HL-60/S4 treated with phorbol 12-myristate 13-acetate at 8.2 ng/mL for 4 days and 3 days (cell line): ENCODE data around the gene IGF2BP2.

Experiments used
- in situ Hi-C: fragments of 300-500 bp; cut with MboI; formaldehyde crosslinking; loops from 2 replicates; pipeline ENCODE4 v1.15.0; 2022; ENCODE audit warnings: low sequenced_read_pairs

The IGF2BP2 gene

DNA sequence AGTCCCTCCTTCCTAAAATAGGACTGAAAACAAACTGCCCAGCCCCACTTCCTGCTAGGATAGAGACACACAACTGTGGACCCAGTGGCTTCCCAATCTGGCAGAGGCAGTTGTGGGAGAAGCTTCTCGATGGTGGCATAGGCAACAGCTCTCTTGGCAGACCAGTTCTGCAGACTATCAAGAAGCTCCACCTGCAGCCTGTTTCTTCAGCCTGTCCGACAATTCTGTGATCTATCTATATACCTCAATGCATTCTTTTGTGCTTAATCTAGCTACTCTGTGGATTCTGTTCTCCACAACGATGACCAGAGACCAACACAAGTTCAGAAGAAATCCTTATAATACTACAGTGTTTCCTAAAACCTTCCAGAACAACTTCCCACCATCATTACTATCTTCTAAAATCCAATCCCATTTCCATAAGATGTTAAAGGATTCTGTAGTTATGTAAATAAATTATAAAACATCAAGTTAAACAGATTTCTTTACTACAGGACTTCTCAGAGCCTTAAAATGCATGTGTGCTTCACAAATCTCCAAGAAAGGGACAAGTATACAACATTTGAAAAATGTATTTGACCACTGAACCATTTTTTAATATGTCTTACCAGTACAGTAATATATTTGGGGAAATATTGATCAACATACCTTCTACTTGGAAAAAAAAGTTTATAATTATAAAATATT, 57.7 kb downstream of the IGF2BP2 start:
- in situ Hi-C loops = no loop called here

GRCh38 chr3:185766329-185767001, 58.4 kb downstream of the IGF2BP2 start:
- in situ Hi-C loops = no loop called here

- in situ Hi-C loops = no loop called here
These were observed 59.9 kb downstream of the IGF2BP2 start for GRCh38 chr3:185764980-185765370.

DNA sequence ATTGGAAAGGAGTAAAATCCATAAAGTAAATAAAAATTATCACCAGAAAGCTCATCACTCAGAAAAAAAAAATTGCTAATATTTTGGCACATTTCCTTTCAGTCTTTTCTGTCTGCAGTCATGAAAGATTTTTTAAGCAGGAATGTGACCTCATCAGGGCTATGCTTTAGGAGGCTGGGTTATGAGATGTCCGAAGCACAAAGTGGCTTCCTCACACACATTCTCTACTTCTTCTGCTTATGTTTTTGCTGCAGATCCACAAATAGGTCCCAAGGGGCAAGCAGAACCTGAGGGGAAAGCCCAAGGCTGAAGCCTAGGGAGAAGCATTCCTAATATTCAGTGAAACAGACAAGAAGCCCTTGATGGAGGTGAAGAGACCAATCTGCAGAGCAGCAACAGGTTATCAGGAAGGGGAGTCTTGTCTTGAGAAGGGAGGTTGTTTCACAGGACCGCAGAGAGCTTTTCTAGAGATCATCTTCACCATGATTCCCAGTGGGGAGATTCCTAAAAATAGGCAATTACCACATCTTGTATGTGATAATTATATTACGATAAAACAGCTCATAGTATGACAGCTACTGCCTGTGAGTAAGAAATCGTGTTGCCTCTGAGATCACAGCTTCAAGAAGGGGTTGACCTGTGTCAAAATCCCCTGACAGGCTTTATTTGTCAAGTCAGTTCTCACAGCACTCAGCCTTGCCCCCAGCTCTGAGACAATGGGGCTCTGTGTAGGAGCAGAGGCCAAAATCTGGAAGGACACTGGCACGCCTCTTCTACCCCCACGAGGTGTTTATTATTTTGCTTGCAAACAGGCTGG, 60.5 kb downstream of the IGF2BP2 start:
- in situ Hi-C loops = no loop called here

DNA sequence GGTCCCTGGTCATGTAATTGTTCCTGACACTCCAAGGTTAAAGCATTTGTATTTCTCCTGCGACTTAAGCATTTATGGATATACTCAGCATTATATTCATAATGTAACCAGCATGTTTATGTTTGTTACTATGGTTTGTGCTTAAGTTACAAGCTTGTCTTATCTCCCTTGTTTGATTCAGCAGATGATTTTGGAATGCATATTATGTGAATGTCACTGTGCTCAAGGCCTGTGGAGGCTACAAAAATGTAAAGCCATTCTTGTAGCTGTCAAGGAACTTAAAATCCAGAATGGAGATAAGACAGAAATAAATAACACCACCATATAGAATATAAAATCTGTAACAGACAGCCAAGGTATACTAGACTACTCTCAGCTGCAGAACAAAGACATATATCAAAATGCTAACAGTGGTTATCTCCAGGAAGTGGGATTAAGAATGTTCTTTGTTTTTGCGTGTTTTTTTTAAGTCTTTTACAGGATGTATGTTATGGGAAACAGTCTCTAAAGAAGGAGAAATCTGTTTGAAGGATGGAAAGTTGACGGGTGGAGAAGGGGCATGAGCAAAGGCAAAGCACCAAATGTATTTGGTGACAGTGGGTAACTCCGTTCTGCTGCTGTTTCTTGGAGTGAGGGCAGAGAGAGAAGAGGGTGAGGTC, 61.4 kb downstream of the IGF2BP2 start:
- in situ Hi-C loops = no loop called here

GRCh38 chr3:185760550-185760949, 64.3 kb downstream of the IGF2BP2 start:
- in situ Hi-C loops = no loop called here

GRCh38 chr3:185760088-185760487, 64.8 kb downstream of the IGF2BP2 start:
- in situ Hi-C loops = no loop called here

DNA sequence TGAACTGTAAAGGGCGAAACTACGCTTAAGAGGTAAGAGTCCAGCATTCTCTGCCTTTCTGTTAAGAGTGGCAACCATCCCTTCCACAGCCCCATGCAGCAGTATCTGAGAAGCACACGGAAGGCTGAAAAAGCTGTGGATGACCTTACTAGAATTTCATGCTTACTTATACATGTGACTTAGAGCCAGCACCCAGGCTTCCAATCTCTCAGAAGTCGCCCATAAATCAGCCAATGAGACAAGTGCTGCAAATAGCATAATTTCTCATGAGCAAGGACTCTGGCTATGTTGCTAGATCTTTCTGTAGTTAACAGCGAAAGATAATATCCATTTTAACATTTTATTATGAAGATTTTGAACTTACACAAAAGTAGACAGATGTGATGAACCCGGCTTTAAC, 65.3 kb downstream of the IGF2BP2 start:
- in situ Hi-C loops = no loop called here

GRCh38 chr3:185758912-185759311, 65.9 kb downstream of the IGF2BP2 start:
- in situ Hi-C loops = no loop called here

DNA sequence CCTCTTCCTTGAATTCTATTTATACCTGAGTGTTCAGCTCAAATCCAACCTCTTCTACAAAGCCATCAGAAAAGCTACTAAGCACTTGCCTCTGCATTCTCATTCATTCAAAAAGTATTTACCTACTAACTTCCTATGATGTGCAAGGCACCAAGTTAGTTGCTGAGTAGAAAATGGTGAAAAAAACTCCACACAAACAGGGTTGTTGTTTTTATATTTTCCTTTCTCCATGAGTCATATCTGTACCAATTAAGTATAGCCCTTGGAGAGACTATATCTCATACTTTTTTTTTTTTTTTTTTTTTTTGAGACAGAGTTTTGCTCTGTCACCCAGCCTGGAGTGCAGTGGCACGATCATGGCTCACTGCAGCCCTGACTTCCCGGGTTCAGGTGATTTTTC, 67.7 kb downstream of the IGF2BP2 start:
- in situ Hi-C loops = no loop called here

DNA sequence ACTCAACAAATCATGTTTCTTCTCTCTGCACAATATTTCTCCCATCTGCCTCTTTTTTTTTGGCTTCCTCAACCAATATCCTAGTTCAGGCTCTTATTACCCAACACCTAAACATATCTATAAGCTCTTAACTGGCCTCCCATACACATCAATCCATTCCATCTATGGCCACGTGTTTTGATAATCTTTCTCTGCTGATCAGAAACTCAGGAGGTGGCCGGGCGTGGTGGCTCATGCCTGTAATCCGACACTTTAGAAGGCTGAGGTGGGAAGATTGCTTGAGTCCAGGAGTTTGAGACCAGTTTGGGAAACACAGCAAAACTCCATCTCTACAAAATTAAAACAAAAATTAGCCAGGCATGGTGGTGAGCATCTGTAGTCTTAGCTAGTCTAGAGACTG, 68.4 kb downstream of the IGF2BP2 start:
- in situ Hi-C loops = no loop called here

DNA sequence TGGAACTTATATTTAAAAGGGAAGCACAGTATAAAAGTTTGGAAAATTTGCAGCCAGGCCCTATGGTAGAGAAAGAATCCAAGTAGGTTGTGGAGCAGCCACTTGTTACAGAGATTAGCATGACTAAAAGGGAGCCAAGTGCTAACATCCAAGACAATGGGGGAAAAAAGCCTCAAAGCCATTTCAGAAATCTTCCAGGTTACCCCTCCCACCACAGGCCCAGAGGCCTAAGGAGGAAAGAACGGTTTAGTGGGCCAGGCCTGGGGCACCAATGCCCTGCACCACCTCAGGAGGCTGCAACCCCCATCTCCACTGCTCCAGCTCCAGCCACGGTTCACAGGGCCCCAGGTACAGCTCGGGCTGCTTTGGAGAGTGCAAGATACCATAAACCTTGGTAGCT, 69.9 kb downstream of the IGF2BP2 start:
- in situ Hi-C loops = no loop called here

DNA sequence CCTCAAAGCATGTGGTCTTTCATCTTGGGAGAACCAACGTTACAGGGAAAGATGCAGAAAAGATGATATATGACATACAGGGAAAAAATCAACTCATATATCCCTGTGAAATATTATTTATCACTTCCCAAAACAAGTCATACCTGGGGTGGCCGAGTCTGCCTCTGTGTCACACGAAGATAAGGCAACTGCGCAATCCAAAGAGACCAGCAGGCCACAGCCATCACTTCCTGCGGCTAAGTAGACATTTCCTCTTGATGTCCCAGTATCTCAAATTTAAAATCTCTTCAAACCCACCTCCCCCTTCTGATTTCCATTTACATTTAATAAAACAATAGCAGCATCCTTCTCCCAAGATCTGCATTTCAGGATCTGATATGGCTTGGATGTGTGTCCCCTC, 71.5 kb downstream of the IGF2BP2 start:
- in situ Hi-C loops = no loop called here

- in situ Hi-C loops = no loop called here
These were observed 74.1 kb downstream of the IGF2BP2 start for GRCh38 chr3:185750702-185751101.

GRCh38 chr3:185750015-185750414, 74.8 kb downstream of the IGF2BP2 start:
- in situ Hi-C loops = no loop called here

GRCh38 chr3:185746470-185746869, 78.4 kb downstream of the IGF2BP2 start:
- in situ Hi-C loops = no loop called here

DNA sequence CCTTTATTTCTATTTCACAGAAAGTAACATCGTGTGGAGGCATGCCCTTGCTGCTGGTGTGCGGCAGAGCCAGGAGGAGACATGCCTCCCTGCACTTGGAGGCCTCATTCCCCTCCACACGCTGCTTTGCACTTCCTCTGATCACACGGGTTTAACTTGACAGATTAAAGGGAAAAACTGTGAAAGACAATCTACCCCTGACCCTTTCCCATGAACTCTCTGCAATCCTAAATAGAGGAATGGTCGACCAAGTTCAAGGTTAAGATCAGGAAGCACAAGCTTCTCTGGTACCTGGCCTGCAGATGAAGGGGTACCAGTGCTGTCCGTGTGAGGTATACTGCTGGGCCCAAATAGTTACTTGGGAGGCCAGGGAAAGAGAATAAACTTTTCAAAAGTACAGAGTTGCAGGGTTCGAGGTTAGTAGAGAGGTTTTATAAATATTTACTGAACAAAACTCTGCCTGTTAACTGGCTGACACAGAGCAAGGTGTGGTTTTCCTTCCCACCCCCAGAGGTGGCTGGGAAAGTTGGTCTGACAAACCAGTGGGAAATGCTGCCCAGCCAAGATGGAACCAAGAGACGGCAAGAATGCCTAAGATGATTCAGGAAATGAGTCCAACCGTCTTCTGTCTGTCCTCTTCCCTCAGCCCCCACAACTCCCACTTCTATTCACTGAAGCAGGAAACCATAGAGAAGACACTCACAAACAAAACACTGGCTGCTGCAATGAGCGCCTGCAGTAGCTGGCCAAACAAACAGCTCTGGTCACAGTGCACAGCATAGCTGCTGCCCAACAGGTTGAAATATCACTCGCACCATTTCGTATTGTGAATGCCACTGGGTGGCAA, 79.6 kb downstream of the IGF2BP2 start:
- in situ Hi-C loops = no loop called here

GRCh38 chr3:185741586-185741985, 83.3 kb downstream of the IGF2BP2 start:
- in situ Hi-C loops = no loop called here

GRCh38 chr3:185740133-185740532, 84.7 kb downstream of the IGF2BP2 start:
- in situ Hi-C loops = no loop called here

GRCh38 chr3:185739264-185739701, 85.6 kb downstream of the IGF2BP2 start:
- in situ Hi-C loops = no loop called here
